SK-N-SH (cell line): Measurements from ENCODE around the gene AFG3L2. TPM values are rescaled to one million over a fixed set of nuclear protein-coding genes. Genes with fewer than 3 reads are reported as not detected.
"Not testable (repeated sequence)": the region's sequence is repeated elsewhere in the genome, so short reads cannot be mapped to it uniquely, and the experiment has no call there.

Source experiments
- CTCF ChIA-PET: fragments of 300-600, 350-600 bp; formaldehyde crosslinking; extraction: SDS; loops from one replicate; lab custom pipeline; 2021; lab: Yijun Ruan, JAX
- POLR2A ChIA-PET: fragments of 350-600 bp; sonication (Branson Sonifier 250); formaldehyde crosslinking; extraction: SDS; loops from one replicate; lab custom pipeline; 2020; ENCODE audit warnings: antibody characterized with exemption, inconsistent platforms; lab: Yijun Ruan, JAX
- DNase-seq: peaks from one replicate; pipeline ENCODE4 v3.0.0; 2012
- H2AFZ ChIP-seq: fragments of 200-600 bp; sonication (generic); 2 replicates; pipeline ENCODE4 v1.8.1; 2016; ENCODE audit warnings: antibody characterized with exemption, mild to moderate bottlenecking, low read depth
- H3F3A ChIP-seq: fragments of 200-600 bp; sonication (generic); replicated peaks from 2 replicates; pipeline ENCODE3; 2016; ENCODE audit warnings: antibody characterized with exemption, mild to moderate bottlenecking; ENCODE audit not compliant: insufficient read depth
- H3K27ac ChIP-seq, 2 experiments: fragments of 200-500 bp in 1 of 2; fragments of 200-600 bp in 1 of 2; sonication (Bioruptor generic) in 1 of 2; sonication (generic), shearing (Covaris generic) in 1 of 2; 2 replicates each; pipeline versions ENCODE4 v1.5.1 to v1.6.1; 2014 to 2016; ENCODE audit warnings: low read depth in 2 of 2, inconsistent platforms in 1 of 2, low read length in 1 of 2, mild to moderate bottlenecking in 1 of 2, mixed read lengths in 1 of 2
- H3K27me3 ChIP-seq: fragments of 200-600 bp; sonication (generic), shearing (Covaris generic); 2 replicates; pipeline ENCODE4 v1.6.1; 2016; ENCODE audit warnings: mixed run types; ENCODE audit not compliant: insufficient read depth
- H3K36me3 ChIP-seq, 2 experiments: fragments of 200-500 bp in 1 of 2; fragments of 200-600 bp in 1 of 2; sonication (Bioruptor generic) in 1 of 2; sonication (generic) in 1 of 2; replicated peaks in 1 of 2; 2 replicates each; pipeline versions ENCODE3 to v1.5.1; 2014 to 2016; ENCODE audit warnings: low read length in 1 of 2, mild to moderate bottlenecking in 1 of 2; ENCODE audit not compliant: insufficient read depth in 2 of 2, control insufficient read depth in 1 of 2
- H3K4me1 ChIP-seq, 2 experiments: fragments of 200-500 bp in 1 of 2; fragments of 200-600 bp in 1 of 2; sonication (Bioruptor generic) in 1 of 2; sonication (generic), shearing (Covaris generic) in 1 of 2; 2 replicates each; pipeline versions ENCODE4 v1.5.1 to v1.6.1; 2014 to 2016; ENCODE audit warnings: low read depth in 1 of 2, low read length in 1 of 2, mixed run types in 1 of 2; ENCODE audit not compliant: insufficient read depth in 2 of 2, control insufficient read depth in 1 of 2
- H3K4me2 ChIP-seq: fragments of 200-600 bp; sonication (generic), shearing (Covaris generic); 2 replicates; pipeline ENCODE4 v1.6.1; 2017; ENCODE audit warnings: mixed run types
- H3K4me3 ChIP-seq, 2 experiments: fragments of 200-500 bp in 1 of 2; fragments of 200-600 bp in 1 of 2; sonication (Bioruptor generic) in 1 of 2; sonication (generic), shearing (Covaris generic) in 1 of 2; 2 replicates each; pipeline versions ENCODE4 v1.5.1 to v1.8.1; 2014 to 2016; ENCODE audit warnings: low read depth in 2 of 2, inconsistent platforms in 1 of 2, low read length in 1 of 2, mild to moderate bottlenecking in 1 of 2, mixed read lengths in 1 of 2, moderate library complexity in 1 of 2
- H3K79me2 ChIP-seq: fragments of 200-600 bp; sonication (generic); 2 replicates; pipeline ENCODE4 v1.8.1; 2017; ENCODE audit warnings: mild to moderate bottlenecking; ENCODE audit not compliant: insufficient read depth
- H3K9ac ChIP-seq: fragments of 200-600 bp; sonication (generic); 2 replicates; pipeline ENCODE4 v1.6.1; 2017; ENCODE audit warnings: mixed run types
- H3K9me2 ChIP-seq: fragments of 200-600 bp; sonication (generic); 2 replicates; pipeline ENCODE4 v1.6.1; 2017; ENCODE audit warnings: mixed run types
- H3K9me3 ChIP-seq: fragments of 200-600 bp; sonication (generic); 2 replicates; pipeline ENCODE4 v1.6.1; 2017; ENCODE audit warnings: mixed run types, mild to moderate bottlenecking, moderate library complexity
- H4K20me1 ChIP-seq: fragments of 200-600 bp; sonication (generic); 2 replicates; pipeline ENCODE4 v1.6.1; 2017; ENCODE audit warnings: mild to moderate bottlenecking, mixed run types; ENCODE audit not compliant: insufficient read depth
- FOSL2 ChIP-seq: IDR thresholded peaks from 2 replicates; pipeline ENCODE4 v1.4.0; 2012; ENCODE audit warnings: low read depth, mild to moderate bottlenecking, moderate library complexity, borderline replicate concordance
- MEF2A ChIP-seq: IDR thresholded peaks from 2 replicates; pipeline ENCODE4 v1.4.0; 2012; ENCODE audit warnings: low read depth, borderline replicate concordance
- NRF1 ChIP-seq: IDR thresholded peaks from 2 replicates; pipeline ENCODE4 v1.6.1; 2012; ENCODE audit warnings: low read depth, mild to moderate bottlenecking, low read length
- SMC3 ChIP-seq: IDR thresholded peaks from 2 replicates; pipeline ENCODE4 v1.6.1; 2012; ENCODE audit warnings: low read depth, low read length, improper control_type of control experiment
- TEAD4 ChIP-seq: IDR thresholded peaks from 2 replicates; pipeline ENCODE4 v1.4.0; 2012; ENCODE audit warnings: mild to moderate bottlenecking, borderline replicate concordance; ENCODE audit not compliant: insufficient read depth
- WGBS: methylation state at CpG from one replicate; pipeline ENCODE4 v1.1.6; 2017; ENCODE audit warnings: low lambda C conversion rate; 5-methylcytosine and 5-hydroxymethylcytosine counted together
- polyA plus RNA-seq, 3 experiments: library from polyadenylated mRNA; depleted of rRNA; stranded (reverse); fragments of >200 nt; gene quantifications; 2 replicates each; pipeline ENCODE4 v1.2.3, GENCODE V29; 2012
- TF ChIP-seq, protein P1 (sequence below): IDR thresholded peaks from 2 replicates; pipeline ENCODE4 v1.4.0; 2012; ENCODE audit warnings: low read depth, borderline replicate concordance
- TF ChIP-seq, protein P2 (sequence below): fragments of 150-350 bp; IDR thresholded peaks from 2 replicates; pipeline ENCODE4 v1.6.1; 2017; ENCODE audit warnings: antibody characterized with exemption, low read length, low read depth, borderline replicate concordance
- TF ChIP-seq, protein P3 (sequence below): fragments of 200-600 bp; sonication (generic); IDR thresholded peaks from 2 replicates; pipeline ENCODE4 v1.6.1; 2017; ENCODE audit warnings: antibody characterized with exemption, mild to moderate bottlenecking, moderate library complexity

The AFG3L2 gene
- polyA plus RNA-seq, 1 of the 3 experiments (the other 2 are of a cell fraction), result 26.0 TPM

DNA sequence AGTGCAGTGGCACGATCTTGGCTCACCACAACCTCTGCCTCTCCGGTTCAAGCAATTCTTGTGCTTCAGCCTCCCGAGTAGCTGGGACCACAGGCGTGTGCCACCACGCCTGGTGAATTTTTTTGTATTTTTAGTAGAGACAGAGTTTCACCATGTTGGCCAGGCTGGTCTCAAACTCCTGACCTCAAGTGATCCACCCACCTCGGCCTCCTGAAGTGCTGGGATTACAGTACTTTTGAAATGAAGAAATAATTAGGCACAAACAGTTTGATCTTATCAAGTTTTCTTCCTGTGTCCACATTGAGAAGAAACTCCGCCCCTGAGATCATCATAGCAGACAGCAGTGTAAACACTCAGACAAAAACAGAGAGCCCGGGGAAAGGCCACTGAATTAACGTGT lies 33.7 kb upstream of the AFG3L2 start:
- H4K20me1 ChIP-seq, H3K27me3 ChIP-seq, H3F3A ChIP-seq, POLR2A ChIA-PET, H3K36me3 ChIP-seq, H2AFZ ChIP-seq, H3K4me2 ChIP-seq, DNase-seq, CTCF ChIA-PET, H3K27ac ChIP-seq, H3K9ac ChIP-seq, H3K4me3 ChIP-seq, H3K9me3 ChIP-seq, H3K9me2 ChIP-seq: not testable (repeated sequence)
- peaks cover 11 to 14% of the 10 kb centered on the region in 2 experiments; a peak in 2 of 4 replicates for H3K4me1 ChIP-seq
- H3K79me2 ChIP-seq, result peaks cover 69% of the 10 kb centered on the region
- 95% methylated on average over 9 of the region's 9 CpGs for WGBS

DNA sequence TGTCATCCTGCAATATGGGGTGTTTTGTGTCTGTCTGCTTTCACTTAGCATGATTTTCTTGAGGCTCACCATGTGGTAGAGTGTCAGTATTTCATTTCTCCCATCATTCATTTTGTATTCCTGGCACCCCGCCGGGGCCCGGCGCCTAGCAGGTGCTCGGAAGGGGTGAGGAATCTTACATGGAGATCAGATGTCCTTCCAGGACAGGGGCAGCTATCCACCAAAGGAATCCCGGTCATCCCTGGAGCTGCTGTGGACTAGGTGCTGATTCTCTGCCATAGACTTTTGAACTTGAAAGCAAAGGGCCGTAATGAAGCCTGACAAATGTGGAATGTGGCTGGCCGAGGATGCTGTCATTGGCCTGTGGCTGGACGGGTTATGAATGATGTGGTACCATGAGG lies 33.1 kb upstream of the AFG3L2 start:
- Histone ChIP-seq H3K36me3 (peaks cover 0 to 5% of the 10 kb centered on the region in 2 experiments), H3K9ac (no peak overlapping the region), H3K27me3 (no peaks in the 10 kb centered on the region), H3K79me2 (peaks cover 65% of the 10 kb centered on the region), H3F3A (no peaks in the 10 kb centered on the region), H2AFZ (no peak overlapping the region), H4K20me1 (0 out of 2 replicates have a peak, but pooled peaks cover 3% of the 10 kb centered on the region), H3K9me3 (no peaks in the 10 kb centered on the region), H3K9me2 (no peaks in the 10 kb centered on the region), H3K27ac (peak overlapping the region in 1 of 2 experiments; percentile 20; a peak in 1 of 4 replicates), H3K4me3 (no peak overlapping the region), H3K4me1 (peaks cover 11 to 14% of the 10 kb centered on the region in 2 experiments; a peak in 2 of 4 replicates), H3K4me2 (peak overlapping the region; percentile 83; the same call in 1 of the 2 replicates)
- 93% methylated on average over 9 of the region's 9 CpGs for WGBS
- no peak for DNase-seq
- TF ChIP-seq NRF1 (no peak), MEF2A (no peak), TEAD4 (no peak), FOSL2 (no peak), SMC3 (no peak)
- TF ChIP-seq, protein P1, sequence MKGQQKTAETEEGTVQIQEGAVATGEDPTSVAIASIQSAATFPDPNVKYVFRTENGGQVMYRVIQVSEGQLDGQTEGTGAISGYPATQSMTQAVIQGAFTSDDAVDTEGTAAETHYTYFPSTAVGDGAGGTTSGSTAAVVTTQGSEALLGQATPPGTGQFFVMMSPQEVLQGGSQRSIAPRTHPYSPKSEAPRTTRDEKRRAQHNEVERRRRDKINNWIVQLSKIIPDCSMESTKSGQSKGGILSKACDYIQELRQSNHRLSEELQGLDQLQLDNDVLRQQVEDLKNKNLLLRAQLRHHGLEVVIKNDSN, result no peak
- TF ChIP-seq, protein P2, sequence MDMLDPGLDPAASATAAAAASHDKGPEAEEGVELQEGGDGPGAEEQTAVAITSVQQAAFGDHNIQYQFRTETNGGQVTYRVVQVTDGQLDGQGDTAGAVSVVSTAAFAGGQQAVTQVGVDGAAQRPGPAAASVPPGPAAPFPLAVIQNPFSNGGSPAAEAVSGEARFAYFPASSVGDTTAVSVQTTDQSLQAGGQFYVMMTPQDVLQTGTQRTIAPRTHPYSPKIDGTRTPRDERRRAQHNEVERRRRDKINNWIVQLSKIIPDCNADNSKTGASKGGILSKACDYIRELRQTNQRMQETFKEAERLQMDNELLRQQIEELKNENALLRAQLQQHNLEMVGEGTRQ, result no peak
- TF ChIP-seq, protein P3, sequence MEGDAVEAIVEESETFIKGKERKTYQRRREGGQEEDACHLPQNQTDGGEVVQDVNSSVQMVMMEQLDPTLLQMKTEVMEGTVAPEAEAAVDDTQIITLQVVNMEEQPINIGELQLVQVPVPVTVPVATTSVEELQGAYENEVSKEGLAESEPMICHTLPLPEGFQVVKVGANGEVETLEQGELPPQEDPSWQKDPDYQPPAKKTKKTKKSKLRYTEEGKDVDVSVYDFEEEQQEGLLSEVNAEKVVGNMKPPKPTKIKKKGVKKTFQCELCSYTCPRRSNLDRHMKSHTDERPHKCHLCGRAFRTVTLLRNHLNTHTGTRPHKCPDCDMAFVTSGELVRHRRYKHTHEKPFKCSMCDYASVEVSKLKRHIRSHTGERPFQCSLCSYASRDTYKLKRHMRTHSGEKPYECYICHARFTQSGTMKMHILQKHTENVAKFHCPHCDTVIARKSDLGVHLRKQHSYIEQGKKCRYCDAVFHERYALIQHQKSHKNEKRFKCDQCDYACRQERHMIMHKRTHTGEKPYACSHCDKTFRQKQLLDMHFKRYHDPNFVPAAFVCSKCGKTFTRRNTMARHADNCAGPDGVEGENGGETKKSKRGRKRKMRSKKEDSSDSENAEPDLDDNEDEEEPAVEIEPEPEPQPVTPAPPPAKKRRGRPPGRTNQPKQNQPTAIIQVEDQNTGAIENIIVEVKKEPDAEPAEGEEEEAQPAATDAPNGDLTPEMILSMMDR, result no peak
- CTCF ChIA-PET, result interaction anchor here (2.0 kb wide), 1 partner anchor 18 kb away, joined by 6 read pairs; no protein-coding TSS in a partner anchor
- POLR2A ChIA-PET, result interaction anchor here (0.6 kb wide), 1 partner anchor 79 kb away, joined by 3 read pairs; no protein-coding TSS in a partner anchor
